SK-N-SH (cell line): Measurements from ENCODE around the gene NPIPB2.

Experiments
- EP300 ChIP-seq, 2 experiments: IDR thresholded peaks; 2 replicates each; pipeline versions ENCODE4 v1.4.0 to v1.6.1; 2012; ENCODE audit warnings: borderline replicate concordance in 1 of 2, low read depth in 1 of 2, low read length in 1 of 2
- TF ChIP-seq, protein P1 (sequence below): IDR thresholded peaks from 2 replicates; pipeline ENCODE4 v1.4.0; 2012; ENCODE audit warnings: low read depth, borderline replicate concordance

- TF ChIP-seq, protein P1, sequence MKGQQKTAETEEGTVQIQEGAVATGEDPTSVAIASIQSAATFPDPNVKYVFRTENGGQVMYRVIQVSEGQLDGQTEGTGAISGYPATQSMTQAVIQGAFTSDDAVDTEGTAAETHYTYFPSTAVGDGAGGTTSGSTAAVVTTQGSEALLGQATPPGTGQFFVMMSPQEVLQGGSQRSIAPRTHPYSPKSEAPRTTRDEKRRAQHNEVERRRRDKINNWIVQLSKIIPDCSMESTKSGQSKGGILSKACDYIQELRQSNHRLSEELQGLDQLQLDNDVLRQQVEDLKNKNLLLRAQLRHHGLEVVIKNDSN, result no peak
- no peak for TF ChIP-seq EP300 (IDR thresholded peaks at IDR 0.05; ENCODE audit: borderline replicate concordance in 1 of 2, low read depth in 1 of 2, low read length in 1 of 2)
Observed at GRCh38 chr16:11950388-11950787, 8.5 kb upstream of the NPIPB2 start.
